K562 (cell line): ENCODE results near the gene BZW2. TPM values are rescaled to one million over a fixed set of nuclear protein-coding genes. Genes with fewer than 3 reads are reported as not detected.

Experiments
- BMI1 ChIP-seq: fragments of 150-350 bp; IDR thresholded peaks from 2 replicates; pipeline ENCODE4 v1.6.1; 2014; ENCODE audit warnings: low read length
- ELF1 ChIP-seq: fragments of 200-800 bp; sonication (Bioruptor generic); IDR thresholded peaks from 2 replicates; pipeline ENCODE4 v1.6.1; 2016; ENCODE audit warnings: missing genetic modification characterization, missing compliant biosample characterization
- GTF2A2 ChIP-seq: IDR thresholded peaks from 2 replicates; pipeline ENCODE4 v1.6.1; 2016; ENCODE audit warnings: mild to moderate bottlenecking, missing genetic modification characterization, missing compliant biosample characterization
- HNRNPK ChIP-seq: fragments of 200-400 bp; formaldehyde crosslinking; IDR thresholded peaks from one replicate; pipeline ENCODE4 v1.6.1; 2018; ENCODE audit warnings: mild to moderate bottlenecking, low read depth, low read length; ENCODE audit not compliant: poor library complexity, severe bottlenecking
- MBD1 ChIP-seq: fragments of 250-450 bp; sonication (Bioruptor Pico); IDR thresholded peaks from 2 replicates; pipeline ENCODE4 v1.8.0; 2022; ENCODE audit warnings: inconsistent platforms
- MBD2 ChIP-seq: sonication (generic); IDR thresholded peaks from 2 replicates; pipeline ENCODE4 v1.6.1; 2016; ENCODE audit warnings: low read depth, borderline replicate concordance
- PRDM10 ChIP-seq: fragments of 450-650 bp; IDR thresholded peaks from 2 replicates; pipeline ENCODE4 v1.6.1; 2018; ENCODE audit not compliant: partially characterized antibody
- TFAP4 ChIP-seq: sonication (generic); formaldehyde crosslinking; IDR thresholded peaks from 2 replicates; pipeline ENCODE4 v1.8.0; 2022; ENCODE audit warnings: missing genetic modification reagents, mild to moderate bottlenecking, moderate library complexity, borderline replicate concordance
- ZNF609 ChIP-seq: sonication (generic); formaldehyde crosslinking; IDR thresholded peaks from 2 replicates; pipeline ENCODE4 v1.8.1; 2023; ENCODE audit warnings: missing genetic modification reagents, mild to moderate bottlenecking, borderline replicate concordance
- polyA plus RNA-seq, 8 experiments: library from polyadenylated mRNA; depleted of rRNA in 4 of 8; stranded (reverse) in 5 of 8; unstranded in 3 of 8; fragments of >200 nt; fragmentation: Nextera tagmentation in 2 of 8; fragmentation: Illumina TruSeq in 1 of 8; extraction: Ambion mirVana in 2 of 8; extraction: Trizol in 1 of 8; gene quantifications; 2 replicates each; pipeline versions ENCODE4 v1.2.1 to v1.2.3, GENCODE V29; 2011 to 2014; ENCODE audit warnings: inconsistent platforms in 1 of 8, missing spikeins in 1 of 8
- total RNA-seq, 7 experiments: library from RNA; depleted of rRNA in 6 of 7; stranded (reverse); fragments of >200 nt in 6 of 7; fragmentation: Illumina TruSeq in 2 of 7; extraction: Trizol in 2 of 7; gene quantifications; 2 replicates each; pipeline versions ENCODE4 v1.2.1 to v1.2.3, GENCODE V29; 2011 to 2021; ENCODE audit warnings: low replicate concordance in 1 of 7

BZW2 gene
- total and polyA plus RNA-seq, 9 of the 15 experiments (the other 6 are each of a cell fraction or from before 2014, with no cell fraction given), result 140 to 316 (median 173) TPM

GRCh38 chr7:16645593-16646471, at the start of gene BZW2, which contains the start of gene ANKMY2 (continued):
- TF ChIP-seq HNRNPK (no peak), MBD2 (peak; percentile 98), ELF1 (tag) (peak; percentile 62), ZNF609 (CRISPR knock-in tag) (no peak), TFAP4 (CRISPR knock-in tag) (peak; percentile 69; the same call in 1 of the 2 replicates), MBD1 (no peak), BMI1 (no peak), GTF2A2 (tag) (0 out of 2 replicates have a peak, but pooled peaks have one; percentile 33), PRDM10 (peak; percentile 100)
